Stimulated activated CD4-positive, alpha-beta T cell treated with anti-CD3 and anti-CD28 coated beads, Interleukin-1b, Interleukin-23, amount 100 ng/mL, for 24 hours (primary cell): ENCODE measurements around the gene MYCBP2.

ENCODE experiments used
- DNase-seq, 4 experiments: peaks; one replicate each; pipeline ENCODE4 v3.0.0-alpha.2; 2020; ENCODE audit warnings: low read depth in 4 of 4, low spot score in 1 of 4

MYCBP2 gene

DNA sequence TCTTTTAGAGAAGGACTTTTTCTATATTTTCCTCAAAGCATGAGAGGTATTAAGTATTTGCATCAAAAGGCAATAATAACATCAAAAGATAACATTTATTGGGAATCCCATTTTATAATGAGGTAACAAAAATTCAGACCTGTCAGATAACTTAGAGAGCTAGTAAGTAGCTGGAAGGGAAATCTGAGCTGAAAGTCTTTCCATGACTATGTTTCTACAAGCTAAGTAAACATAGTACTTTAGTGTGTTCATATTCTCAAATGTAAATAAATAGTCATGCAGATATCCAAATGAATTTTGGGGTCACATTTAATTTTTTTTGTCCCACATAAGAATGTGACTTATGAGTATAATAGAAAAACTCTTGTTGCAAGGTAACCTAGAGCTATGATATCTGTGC is 212.6 kb downstream of the MYCBP2 start:
- no peak for DNase-seq

DNA sequence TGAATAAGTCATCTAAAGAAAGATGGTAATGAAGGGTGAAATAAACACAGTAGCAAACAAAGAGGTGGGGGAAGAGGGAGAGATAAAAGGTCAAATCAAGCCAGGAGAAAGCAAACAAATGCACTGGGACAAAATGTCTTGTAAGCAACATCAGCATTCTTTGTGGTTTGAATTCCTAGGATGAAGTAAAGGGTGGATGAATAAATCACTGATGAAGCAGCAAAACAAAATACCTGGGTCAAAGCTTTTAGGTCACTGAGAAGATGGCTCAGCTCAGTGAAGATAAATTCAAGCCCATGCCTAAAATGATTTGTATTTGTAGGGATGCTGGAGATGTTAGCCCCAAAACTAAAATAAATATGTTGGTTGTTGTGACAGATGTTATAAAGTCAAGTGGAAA is 213.4 kb downstream of the MYCBP2 start:
- no peak for DNase-seq

DNA sequence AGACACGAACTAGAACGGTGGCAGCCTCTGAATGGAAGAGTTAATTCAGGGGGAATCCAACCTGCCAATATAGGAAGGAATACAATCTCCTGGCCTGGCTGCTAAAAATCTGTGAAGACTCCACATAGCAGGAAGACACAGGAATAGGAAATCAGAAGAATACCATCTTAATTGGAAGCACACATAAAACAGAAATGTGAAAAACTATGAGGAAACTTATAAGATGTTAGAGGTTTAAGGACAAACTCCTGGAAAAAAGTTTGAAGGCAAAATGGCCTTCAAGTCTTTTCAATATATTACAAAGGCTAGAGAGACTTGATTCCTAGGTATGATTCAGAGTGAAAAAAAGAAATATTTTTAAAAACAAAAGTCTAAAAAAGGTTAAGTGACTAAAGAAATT is 221.8 kb downstream of the MYCBP2 start:
- no peak for DNase-seq

DNA sequence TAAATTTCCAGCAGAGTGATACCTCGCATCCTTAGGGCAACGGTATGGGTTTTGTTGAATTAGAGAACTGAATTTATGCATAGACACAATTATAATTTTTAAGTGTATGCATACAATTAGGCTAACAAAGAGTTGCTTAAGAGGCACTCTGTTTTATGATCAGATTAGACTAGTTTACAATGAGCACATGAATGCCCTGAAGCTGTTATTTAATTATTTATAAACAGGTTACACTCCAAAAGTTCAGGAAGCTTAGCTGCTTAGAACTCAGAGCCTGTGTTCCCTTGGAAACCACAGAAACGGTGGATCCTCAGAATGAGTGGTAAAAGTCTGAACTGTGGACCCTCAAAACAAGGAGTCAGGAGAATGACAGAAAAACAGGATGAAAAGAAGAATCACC is 227.5 kb downstream of the MYCBP2 start:
- DNase-seq, result no peak

DNA sequence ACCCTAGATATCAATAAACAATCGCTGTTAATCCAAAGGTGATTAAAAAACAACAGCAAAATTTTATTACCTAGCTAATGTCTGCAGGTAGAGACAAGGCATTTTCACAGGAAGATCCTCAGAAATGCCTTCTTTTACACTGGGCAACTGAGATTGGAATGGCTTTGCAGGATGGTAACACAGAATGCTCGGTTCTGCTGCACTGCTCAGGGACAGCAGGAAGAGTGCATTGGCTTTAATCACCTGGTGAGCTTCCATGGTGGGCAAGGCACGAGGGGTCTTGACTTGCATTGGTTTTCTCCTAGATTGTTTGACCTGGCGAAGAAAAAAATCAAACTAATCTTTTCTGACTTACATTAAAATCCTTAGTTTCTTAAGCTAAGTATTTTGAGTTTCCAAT is 231.6 kb downstream of the MYCBP2 start:
- no peak for DNase-seq

DNA sequence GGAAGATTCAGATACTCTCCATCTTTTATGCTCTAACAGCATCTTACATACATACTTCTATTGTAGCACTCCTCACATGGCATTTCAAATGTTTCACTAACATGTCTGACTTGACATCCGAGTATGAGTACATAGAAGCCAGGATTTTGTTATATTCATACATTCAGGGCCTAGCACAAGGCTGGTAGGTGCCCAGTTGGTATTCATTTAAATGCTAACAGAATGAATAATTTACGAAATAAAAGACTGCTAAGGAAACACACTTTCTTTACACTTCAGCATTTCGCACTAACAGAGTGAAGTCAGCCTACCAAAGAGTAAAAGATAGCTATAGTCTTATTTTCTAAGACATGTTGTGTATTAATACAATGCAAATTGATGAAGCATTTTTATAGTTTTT is 232.1 kb downstream of the MYCBP2 start:
- DNase-seq, result no peak

DNA sequence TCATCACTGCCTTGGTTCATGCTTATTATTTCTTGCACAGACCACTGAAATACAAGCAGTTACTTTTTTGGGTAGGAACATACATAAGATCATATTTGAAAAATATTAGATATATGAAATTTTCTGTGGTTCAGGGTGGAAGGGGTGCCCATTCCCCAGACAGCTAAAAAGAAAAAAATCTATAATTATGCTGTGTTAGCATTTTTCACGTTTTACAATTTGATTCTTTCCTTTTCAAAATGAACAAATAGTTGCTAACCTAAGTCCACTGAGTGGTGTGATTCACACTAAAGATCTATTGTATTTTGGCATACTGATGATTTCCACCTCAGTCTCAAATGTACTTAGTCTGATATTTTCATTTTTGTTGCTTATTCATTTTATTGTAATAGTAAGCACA is 233.2 kb downstream of the MYCBP2 start:
- no peak for DNase-seq

DNA sequence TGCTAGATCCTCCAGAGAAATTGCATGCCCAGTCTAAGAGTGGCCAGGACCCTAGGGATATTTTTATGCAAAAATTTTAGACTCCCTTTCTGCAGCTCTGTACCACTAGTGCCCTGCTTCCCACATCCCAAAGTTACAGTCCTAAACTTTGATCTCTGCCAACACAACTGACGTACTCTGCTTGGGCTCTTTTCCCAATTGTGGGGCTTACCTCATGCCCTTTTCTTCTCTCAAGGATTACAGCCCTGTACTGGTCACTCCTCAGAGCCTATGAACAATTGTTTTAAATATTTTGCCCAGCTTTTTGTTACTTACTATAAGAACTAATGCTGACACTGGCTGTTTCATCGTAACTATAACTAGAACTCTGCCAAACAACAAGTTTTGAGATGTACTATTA is 242.1 kb downstream of the MYCBP2 start:
- DNase-seq, result no peak

DNA sequence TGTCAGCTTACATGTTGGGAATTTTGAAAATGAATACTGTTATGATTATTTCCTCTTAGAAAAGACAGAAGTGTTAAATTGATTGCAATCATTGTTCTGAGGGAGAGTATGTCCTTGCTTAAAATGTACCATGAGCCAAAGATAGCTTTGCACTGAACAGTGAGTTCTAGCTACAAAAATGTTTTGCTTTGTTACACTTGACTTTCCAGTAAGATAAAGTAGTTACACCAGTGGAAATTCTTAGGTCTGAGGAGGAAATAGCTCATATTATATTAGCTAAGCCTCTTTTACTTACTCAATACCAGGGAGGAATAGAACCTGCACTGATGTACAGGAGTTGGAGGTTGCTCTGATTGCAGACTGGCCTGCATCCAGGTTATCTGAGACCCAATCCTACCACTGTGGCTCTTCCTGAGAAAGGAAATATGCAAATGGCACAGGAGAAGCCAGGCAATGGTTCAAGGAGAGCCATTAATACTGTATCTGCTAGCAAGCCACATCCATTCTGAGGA is 246.9 kb downstream of the MYCBP2 start:
- DNase-seq, result no peak

DNA sequence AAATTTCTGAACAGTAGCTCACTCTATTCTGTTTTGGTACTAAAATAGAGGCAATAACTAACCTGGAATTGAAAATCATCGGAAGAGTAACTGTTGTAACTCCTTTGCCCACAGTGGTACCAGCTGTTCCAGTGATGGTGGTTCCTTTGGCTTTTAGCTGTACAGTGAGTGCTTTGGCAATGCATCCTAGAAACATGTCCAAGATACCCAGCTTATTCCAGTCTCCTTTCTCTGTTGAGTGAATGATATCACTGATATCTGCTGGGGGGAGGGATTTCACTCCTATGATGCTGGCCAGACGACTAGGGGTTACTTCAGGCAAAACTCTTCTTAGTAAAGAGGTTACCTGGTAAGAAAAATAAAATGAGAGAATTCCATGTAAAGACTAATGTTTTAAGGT is 259.4 kb downstream of the MYCBP2 start:
- DNase-seq, result no peak

DNA sequence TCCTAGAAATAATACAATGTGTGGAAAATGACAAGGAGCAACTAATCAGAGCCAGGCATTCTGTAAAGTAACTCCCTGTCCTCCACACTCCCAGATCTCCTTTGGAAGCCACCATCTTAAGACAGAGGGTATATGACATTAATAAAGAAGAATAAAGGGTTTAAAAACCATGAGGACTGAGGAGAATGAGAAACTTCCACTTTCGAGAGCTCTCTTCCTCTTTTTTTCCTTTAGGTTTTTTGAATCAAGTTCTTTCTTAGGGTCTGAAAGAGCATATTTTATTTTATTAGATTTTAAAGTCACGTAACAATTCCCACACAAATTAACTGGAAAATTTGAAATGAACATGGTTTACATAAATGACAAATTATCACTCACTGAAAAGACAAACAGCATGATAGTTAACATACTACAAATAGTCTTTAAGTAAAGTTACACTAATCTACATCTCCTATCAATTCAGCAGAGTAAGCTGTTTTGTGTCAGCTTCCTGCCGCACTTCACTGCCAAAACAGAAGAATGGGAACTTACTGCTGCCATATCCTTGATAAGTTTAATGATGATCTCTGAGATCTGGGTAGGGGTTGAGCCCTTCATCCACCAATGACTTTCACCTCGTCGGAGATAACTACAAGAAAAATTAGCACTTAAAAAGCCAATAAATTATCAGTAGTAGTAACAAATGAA is 261.3 kb downstream of the MYCBP2 start:
- DNase-seq, result no peak

DNA sequence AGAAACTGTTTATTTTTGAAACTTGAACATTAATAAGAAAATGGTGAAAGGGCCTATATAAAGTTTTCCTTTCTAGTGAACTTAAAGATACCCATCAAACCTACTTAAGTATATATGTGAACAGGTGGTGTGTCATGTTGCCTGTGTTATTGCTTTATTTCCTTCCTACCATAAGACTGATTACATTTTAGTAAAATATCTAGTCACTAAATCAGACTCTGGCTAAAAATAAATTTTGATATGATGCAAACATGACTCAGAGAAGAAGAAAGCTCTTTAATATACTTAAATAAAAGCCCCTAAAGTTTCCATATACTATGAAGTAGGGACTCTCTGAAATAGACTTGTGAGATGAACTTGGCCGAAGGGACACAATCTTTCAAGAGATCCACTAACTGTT is 264.8 kb downstream of the MYCBP2 start:
- DNase-seq, result no peak

DNA sequence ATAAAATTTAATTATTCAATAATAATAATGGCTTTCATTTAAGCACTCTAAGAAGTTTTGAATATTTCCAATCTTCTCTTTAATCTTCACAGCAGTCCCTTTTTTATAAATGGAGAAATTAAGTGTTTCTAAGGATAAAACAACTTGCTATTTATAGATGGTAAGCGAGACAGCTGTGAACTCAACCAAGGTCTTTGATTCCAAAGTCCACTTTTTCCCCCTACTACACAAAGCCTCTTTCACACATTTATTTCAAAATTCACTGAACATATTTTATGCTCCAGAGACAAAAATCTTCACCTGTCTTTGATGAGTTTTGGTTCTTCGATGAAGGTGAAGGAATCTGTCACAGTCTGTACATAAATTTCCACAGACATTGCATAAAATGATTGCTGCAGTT is 265.5 kb downstream of the MYCBP2 start:
- DNase-seq, result no peak

DNA sequence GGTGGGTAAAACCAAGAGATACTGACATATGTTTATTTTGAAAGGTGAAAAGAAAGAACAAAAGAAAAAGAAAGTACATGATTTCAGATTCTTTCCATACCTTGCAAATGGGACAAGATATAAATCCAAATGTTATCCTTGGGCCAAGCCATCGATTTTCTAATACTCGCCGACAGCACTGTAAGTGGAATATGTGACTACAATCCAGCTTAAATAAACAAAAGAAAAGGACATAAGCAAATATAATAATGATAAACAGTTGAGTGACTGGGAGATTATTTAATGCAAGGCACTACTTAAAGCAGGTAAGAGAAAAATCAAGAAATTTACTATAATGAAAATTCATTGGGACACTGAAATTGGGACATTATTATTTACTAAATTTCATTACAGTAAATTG is 270.0 kb downstream of the MYCBP2 start:
- no peak for DNase-seq

DNA sequence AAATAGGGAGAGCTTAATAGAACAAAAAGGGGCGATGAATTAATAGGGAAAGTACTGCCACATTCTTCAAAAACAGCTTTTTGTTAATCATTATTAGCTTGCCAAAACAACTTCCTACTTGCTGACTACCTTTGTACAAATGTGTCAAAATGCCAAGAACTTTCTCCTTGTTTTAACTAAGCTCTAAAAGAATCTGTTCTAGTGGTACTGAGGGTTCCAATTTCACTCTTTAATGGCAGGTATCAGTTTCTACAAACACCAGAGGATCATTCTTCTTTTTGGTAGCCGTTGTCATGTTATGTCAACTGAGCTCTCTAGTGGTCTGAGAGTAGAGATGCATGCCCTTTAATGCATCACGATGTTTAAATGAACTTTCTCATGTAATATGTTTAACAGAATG is 270.5 kb downstream of the MYCBP2 start:
- DNase-seq, result no peak

DNA sequence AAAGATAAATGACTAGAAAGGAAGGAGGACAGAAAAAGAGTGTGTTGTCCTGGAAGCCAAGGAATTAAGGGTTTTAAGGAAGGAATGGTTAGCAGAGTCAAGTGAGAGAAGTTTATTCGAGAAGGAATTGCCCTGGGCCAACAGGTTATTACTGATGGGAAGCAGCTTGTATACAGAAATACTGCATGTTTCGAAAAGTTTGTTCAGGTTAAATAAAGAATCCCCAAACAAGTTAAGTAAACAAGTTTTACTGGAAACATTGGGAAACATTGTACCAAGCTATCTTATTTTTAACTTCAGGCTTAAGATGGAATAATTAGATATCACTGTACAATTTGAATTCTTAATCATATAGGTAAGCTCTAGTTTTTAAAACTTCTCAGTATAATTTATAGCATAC is 271.7 kb downstream of the MYCBP2 start:
- DNase-seq, result no peak

DNA sequence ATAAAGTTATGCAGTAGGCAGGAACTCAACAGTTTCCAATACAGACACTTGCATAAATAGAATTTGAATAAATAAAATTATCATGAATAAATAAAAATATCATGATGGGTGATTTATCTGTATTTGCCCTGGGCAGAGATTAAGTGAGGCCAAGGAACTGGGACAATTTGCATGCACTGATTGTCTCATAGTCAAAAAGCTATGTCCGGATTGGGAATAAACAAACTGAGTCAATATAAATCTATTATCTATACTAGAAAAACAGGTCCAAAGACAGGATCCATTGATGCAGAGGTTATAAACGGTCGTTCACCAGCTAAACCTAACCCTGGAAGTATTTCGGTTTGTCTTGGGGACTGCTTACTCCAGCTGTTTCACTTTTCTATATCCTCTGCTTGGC is 273.7 kb downstream of the MYCBP2 start:
- no peak for DNase-seq

DNA sequence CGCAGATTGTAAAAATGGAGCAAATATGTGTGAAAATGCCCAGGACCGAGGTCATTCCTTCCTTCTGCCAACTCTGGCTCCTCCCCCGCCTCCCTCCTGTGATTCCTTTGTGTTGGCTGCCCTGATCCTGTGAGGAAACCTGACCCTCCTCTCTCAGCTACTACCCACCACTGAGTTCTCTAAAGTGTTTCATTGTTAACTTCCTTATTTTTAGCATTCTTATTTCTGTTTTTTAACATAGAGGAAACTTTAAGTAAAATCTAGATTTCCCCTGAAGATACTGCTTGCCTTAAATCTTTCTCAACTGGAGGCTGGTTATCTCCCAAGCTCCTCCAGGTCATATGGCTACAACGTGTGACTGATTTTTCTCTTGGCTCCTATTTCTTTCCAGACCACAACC is 278.2 kb downstream of the MYCBP2 start:
- DNase-seq, result no peak

DNA sequence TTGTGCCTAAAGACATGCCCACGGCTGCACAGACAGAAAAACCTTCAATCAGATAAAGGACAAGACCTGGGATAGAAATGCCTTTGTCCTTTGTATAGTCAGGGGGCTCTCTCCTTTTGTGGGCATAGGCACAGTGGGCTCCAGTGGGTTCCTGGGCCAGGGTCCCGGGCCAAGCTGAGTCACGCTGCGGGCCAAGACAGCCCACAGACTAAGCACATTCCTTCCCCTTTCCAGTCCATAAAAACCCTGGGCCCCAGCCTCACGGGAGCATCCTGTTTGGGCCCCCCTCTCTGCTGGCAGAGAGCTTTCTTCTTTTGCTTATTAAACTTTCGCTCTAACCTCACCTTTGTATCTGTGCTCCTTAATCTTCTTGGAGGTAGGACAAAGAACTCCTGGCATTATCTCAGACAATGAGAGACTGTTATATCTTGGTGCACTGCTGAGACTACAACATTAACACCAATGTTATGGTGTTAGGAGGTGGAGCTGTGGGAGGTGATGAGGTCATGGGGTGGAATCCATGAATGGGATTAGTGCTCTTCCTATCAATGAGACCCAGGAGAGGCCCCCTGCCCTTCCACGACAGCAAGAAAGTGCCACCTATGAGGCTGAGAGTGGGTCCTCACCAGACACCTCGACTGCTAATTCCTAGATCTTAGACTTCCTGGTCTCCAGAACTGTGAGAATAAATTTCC is 279.1 kb downstream of the MYCBP2 start:
- DNase-seq, result no peak

DNA sequence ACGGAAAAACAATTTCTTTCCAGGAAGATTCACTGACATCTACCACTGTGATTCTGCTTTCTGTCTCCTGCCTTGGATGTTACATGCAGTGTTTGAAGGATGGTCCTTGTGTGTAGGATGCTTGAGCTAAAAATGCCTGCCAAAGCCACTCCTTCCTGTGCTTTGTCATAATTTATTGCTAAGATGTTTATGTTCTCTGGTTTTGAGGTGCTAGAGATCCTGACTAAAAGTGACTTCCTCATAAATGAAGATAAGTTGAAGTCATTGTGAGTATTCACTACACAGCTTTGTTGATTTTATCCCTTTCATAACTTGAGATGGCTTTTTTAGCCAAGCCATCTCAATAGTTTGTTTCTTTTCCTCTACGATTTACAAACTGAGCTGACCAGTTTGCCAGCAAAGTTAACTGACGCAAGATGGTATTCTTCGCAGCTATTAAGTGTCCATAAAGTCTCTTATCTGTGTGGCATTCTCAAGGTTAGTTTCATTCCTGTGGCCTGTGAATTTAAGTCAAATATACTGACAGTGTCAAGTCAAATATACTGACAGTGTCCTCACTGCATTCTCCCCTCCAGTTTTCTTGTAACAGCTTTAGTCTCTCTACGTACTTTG is 284.2 kb downstream of the MYCBP2 start:
- DNase-seq, result no peak

DNA sequence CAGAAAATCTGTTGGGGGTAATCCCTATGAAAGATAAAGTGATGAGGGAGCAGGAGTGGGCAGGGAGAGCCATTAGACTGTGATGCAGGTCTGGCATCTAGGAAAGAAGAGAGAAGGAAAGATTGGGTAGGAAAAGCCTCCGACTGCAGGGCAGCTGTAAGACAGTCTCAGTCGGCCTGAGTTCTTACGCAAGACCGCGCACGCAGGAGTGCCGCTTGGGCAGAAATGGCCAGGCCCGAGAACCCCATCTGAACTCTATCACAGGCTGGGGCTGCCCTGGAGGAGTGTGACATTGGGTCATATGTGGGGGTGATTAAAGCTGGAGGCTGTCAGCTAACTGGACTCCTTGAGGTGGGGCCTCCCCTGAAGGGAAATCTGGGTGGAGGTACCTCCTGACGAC is 286.1 kb downstream of the MYCBP2 start:
- no peak for DNase-seq

DNA sequence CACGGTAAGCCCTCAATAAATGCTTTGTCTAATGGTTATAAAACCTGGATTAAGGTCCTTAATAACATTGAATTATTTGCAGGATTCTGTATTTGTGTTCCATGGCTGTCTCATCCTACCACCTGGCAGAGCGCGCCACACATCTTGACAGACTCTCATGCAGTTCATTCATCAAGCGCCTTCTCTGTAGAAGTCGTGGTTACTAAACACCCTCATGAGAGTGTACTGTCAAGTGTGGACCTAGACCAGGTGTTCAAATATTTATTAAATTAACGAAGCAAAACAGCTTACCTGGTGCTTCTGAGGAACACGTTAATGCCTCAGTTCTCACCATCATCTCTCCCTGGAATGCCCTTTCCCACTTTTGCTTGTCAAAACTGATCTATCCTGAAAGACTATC is 286.8 kb downstream of the MYCBP2 start:
- no peak for DNase-seq
